Hair follicular keratinocyte (primary cell): ENCODE results near the gene MAGEF1. TPM values are rescaled to one million over a fixed set of nuclear protein-coding genes. Genes with fewer than 3 reads are reported as not detected.

Experiments
- total RNA-seq: library from RNA; depleted of rRNA; stranded (reverse); fragments of >200 nt; gene quantifications from 2 replicates; pipeline ENCODE4 v1.2.3, GENCODE V29; 2015

MAGEF1 gene, protein sequence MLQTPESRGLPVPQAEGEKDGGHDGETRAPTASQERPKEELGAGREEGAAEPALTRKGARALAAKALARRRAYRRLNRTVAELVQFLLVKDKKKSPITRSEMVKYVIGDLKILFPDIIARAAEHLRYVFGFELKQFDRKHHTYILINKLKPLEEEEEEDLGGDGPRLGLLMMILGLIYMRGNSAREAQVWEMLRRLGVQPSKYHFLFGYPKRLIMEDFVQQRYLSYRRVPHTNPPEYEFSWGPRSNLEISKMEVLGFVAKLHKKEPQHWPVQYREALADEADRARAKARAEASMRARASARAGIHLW
- total RNA-seq: 15.1 and 24.0 TPM in 2 replicates

DNA sequence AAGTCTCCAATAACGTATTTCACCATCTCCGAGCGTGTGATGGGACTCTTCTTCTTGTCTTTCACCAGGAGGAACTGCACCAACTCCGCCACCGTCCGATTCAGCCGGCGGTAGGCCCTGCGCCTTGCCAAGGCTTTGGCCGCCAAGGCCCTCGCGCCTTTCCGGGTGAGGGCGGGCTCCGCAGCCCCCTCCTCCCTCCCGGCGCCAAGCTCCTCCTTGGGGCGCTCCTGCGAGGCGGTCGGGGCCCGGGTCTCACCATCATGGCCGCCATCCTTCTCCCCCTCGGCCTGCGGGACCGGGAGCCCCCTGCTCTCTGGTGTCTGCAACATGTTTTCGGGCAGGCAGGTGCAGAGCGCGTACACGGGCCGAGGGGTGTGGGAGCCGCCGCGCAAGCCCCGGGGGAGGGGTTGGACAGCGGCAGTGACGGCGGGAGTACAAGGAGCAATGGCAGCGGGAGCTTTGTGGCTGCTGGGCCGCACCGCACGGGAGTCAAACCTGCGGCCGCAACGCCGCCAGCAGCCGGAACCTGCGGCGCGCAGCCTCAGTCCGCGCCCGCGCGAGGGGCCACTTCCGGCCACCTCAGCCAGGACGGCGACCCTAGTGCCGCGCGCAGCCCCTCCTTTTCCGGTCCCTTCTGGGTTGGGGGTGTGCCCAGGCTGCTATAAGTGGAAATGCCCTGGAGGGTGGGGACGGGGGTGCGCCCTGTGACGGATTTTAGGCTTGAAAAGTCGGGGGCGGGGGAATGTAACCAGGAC, at the start of gene MAGEF1:
MAGEF1 (minus strand) TSS at position 572 of the 755 bp plus-strand sequence; CDS start at position 329, 243 bp downstream.

Other genes with a start within 250 kb of the MAGEF1 start
- gene EPHB3, start 150.3 kb downstream of the MAGEF1 start, total RNA-seq: 4.2 and 6.7 TPM in 2 replicates
- gene VPS8, start 100.1 kb upstream of the MAGEF1 start, total RNA-seq: 14.1 and 19.8 TPM in 2 replicates